GM19035 (cell line): ENCODE measurements around the gene LMX1A.

Experiments
- ATAC-seq: cut with Tn5 transposase; IDR thresholded peaks from one replicate; pipeline ENCODE4 v1.9.1; 2021; ENCODE audit not compliant: unreplicated experiment

The LMX1A gene

GRCh38 chr1:165172666-165173065 is 183.8 kb downstream of the LMX1A start:
- no peak for ATAC-seq

- ATAC-seq, result no peak
Observed at GRCh38 chr1:165169729-165170128, 186.8 kb downstream of the LMX1A start.

DNA sequence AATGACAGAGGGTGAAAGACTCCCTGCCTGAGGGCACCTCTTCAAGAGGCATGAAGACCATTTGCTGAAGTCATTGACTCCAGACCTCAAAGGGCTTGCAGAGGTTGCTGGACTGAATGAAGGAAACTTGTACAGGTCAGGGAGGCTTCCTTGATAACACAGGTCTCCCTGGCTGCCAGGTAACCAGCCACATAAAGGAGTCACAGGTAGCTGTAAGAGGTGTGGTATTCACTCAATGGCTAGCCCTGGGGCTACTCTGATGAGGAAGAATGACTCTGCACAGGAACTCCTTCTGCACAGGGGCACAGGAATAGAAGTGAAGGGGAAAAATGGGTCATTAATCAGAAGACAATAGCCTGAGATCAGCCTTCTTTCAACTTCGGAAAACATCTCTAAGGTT is 187.5 kb downstream of the LMX1A start:
- ATAC-seq, result no peak

- ATAC-seq, result no peak
Observed at GRCh38 chr1:165168467-165168866, 188.0 kb downstream of the LMX1A start.

GRCh38 chr1:165162671-165163241 is 193.8 kb downstream of the LMX1A start:
- ATAC-seq, result no peak

- ATAC-seq, result no peak
Observed at GRCh38 chr1:165161130-165161529, 195.4 kb downstream of the LMX1A start.

DNA sequence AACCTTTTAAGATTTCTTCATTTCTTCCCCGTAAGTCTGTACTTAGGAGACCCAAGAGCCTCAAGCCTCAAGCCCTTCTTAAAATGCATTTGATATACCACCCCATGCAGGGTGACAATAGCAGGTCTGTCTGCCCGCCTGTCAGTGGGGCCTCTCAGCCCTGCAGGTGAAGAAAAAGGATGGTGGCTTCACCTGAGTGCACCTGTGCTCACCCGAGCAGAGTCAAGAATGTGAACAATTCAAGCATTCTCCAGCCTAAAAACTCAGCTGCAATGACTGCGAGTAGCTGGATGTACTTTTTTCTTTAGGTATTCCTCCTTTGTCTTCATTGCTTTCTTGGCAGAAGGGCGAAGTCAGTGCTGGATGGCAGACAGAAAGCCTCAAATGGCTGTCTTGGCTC is 203.3 kb downstream of the LMX1A start:
- no peak for ATAC-seq

- ATAC-seq, result no peak
Observed at GRCh38 chr1:165152727-165153126, 203.8 kb downstream of the LMX1A start.

GRCh38 chr1:165152109-165152508 is 204.4 kb downstream of the LMX1A start:
- ATAC-seq, result no peak
